ENCODE measurements around the gene PLXDC2. TPM values are rescaled to one million over a fixed set of nuclear protein-coding genes. Genes with fewer than 3 reads are reported as not detected.

Gene PLXDC2
- polyA plus RNA-seq, 2 of the 4 experiments (the other 2 are of a cell fraction) = 0.08 to 0.09 TPM

GRCh38 chr10:20020677-20021076, 204.4 kb downstream of the PLXDC2 start:
- Histone ChIP-seq H3K4me1 (no peaks in the 10 kb centered on the region), H3K4me3 (no peak overlapping the region), H3K9me3 (no peaks in the 10 kb centered on the region), H3K4me2 (no peak overlapping the region), H3K27ac (no peak overlapping the region)
- WGBS (ENCODE audit: missing lambda C conversion rate) = 0% methylated on average over 1 of the region's 1 CpG
- no peak for DNase-seq (ENCODE audit: low read depth in 1 of 2, low spot score in 1 of 2)
- POLR2A ChIA-PET = no interaction called here
- no peak for TF ChIP-seq CHD2 (IDR thresholded peaks at IDR 0.05; ENCODE audit: low read length, partially characterized antibody)
- no peak for TF ChIP-seq FOSB (CRISPR knock-in tag; IDR thresholded peaks at IDR 0.05)
- TF ChIP-seq NFE2L2 (conservative IDR thresholded peaks at IDR 0.05; ENCODE audit: low read length) = no peak
- TF ChIP-seq, protein P1, sequence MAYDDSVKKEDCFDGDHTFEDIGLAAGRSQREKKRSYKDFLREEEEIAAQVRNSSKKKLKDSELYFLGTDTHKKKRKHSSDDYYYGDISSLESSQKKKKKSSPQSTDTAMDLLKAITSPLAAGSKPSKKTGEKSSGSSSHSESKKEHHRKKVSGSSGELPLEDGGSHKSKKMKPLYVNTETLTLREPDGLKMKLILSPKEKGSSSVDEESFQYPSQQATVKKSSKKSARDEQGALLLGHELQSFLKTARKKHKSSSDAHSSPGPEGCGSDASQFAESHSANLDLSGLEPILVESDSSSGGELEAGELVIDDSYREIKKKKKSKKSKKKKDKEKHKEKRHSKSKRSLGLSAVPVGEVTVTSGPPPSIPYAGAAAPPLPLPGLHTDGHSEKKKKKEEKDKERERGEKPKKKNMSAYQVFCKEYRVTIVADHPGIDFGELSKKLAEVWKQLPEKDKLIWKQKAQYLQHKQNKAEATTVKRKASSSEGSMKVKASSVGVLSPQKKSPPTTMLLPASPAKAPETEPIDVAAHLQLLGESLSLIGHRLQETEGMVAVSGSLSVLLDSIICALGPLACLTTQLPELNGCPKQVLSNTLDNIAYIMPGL (CRISPR knock-in tag; IDR thresholded peaks at IDR 0.05; ENCODE audit: borderline replicate concordance) = no peak
- no peak for TF ChIP-seq HOXA7 (CRISPR knock-in tag; IDR thresholded peaks at IDR 0.05)
- TF ChIP-seq, protein P2, sequence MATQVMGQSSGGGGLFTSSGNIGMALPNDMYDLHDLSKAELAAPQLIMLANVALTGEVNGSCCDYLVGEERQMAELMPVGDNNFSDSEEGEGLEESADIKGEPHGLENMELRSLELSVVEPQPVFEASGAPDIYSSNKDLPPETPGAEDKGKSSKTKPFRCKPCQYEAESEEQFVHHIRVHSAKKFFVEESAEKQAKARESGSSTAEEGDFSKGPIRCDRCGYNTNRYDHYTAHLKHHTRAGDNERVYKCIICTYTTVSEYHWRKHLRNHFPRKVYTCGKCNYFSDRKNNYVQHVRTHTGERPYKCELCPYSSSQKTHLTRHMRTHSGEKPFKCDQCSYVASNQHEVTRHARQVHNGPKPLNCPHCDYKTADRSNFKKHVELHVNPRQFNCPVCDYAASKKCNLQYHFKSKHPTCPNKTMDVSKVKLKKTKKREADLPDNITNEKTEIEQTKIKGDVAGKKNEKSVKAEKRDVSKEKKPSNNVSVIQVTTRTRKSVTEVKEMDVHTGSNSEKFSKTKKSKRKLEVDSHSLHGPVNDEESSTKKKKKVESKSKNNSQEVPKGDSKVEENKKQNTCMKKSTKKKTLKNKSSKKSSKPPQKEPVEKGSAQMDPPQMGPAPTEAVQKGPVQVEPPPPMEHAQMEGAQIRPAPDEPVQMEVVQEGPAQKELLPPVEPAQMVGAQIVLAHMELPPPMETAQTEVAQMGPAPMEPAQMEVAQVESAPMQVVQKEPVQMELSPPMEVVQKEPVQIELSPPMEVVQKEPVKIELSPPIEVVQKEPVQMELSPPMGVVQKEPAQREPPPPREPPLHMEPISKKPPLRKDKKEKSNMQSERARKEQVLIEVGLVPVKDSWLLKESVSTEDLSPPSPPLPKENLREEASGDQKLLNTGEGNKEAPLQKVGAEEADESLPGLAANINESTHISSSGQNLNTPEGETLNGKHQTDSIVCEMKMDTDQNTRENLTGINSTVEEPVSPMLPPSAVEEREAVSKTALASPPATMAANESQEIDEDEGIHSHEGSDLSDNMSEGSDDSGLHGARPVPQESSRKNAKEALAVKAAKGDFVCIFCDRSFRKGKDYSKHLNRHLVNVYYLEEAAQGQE (IDR thresholded peaks at IDR 0.05) = no peak
- no peak for TF ChIP-seq NR3C1 (IDR thresholded peaks at IDR 0.05)
- CTCF ChIA-PET = no interaction called here
- FAIRE-seq = no peak
- ATAC-seq = no peak

- WGBS (ENCODE audit: missing lambda C conversion rate) = 19% methylated on average over 3 of the region's 3 CpGs
- ChIA-PET POLR2A (no interaction called here), CTCF (no interaction called here)
- no peaks in the 10 kb centered on the region for H3K9me3 ChIP-seq
- no peak overlapping the region for H3K4me3 ChIP-seq
- no peaks in the 10 kb centered on the region for H3K4me1 ChIP-seq
- TF ChIP-seq PHF8 (IDR thresholded peaks at IDR 0.05; ENCODE audit: borderline replicate concordance, low read depth) (no peak), HOXB5 (CRISPR knock-in tag; IDR thresholded peaks at IDR 0.05) (no peak), MAFK (IDR thresholded peaks at IDR 0.05; ENCODE audit: partially characterized antibody) (peak; percentile 65)
- TF ChIP-seq, protein P3, sequence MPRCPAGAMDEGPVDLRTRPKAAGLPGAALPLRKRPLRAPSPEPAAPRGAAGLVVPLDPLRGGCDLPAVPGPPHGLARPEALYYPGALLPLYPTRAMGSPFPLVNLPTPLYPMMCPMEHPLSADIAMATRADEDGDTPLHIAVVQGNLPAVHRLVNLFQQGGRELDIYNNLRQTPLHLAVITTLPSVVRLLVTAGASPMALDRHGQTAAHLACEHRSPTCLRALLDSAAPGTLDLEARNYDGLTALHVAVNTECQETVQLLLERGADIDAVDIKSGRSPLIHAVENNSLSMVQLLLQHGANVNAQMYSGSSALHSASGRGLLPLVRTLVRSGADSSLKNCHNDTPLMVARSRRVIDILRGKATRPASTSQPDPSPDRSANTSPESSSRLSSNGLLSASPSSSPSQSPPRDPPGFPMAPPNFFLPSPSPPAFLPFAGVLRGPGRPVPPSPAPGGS (IDR thresholded peaks at IDR 0.05) = no peak
- H3K27ac ChIP-seq = no peak overlapping the region
- ATAC-seq (no peak), FAIRE-seq (no peak), DNase-seq (ENCODE audit: low read depth in 1 of 2, low spot score in 1 of 2) (no peak)
- H3K4me2 ChIP-seq = no peak overlapping the region
Measured at GRCh38 chr10:20029523-20029922, 213.3 kb downstream of the PLXDC2 start.

- no peak for FAIRE-seq
- TF ChIP-seq CHD2 (IDR thresholded peaks at IDR 0.05; ENCODE audit: low read length, partially characterized antibody) (no peak), ESRRA (IDR thresholded peaks at IDR 0.05; ENCODE audit: borderline replicate concordance, low read length) (no peak), JUNB (IDR thresholded peaks at IDR 0.05) (no peak), PHF8 (IDR thresholded peaks at IDR 0.05; ENCODE audit: borderline replicate concordance, low read depth) (no peak), HEYL (CRISPR knock-in tag; IDR thresholded peaks at IDR 0.05) (no peak), RFX5 (IDR thresholded peaks at IDR 0.05) (no peak), RAD21 (conservative IDR thresholded peaks at IDR 0.05 in 1 of 2, IDR thresholded peaks at IDR 0.05 in 1 of 2) (no peak)
- TF ChIP-seq, protein P1 (CRISPR knock-in tag; IDR thresholded peaks at IDR 0.05; ENCODE audit: borderline replicate concordance) = no peak
- TF ChIP-seq, protein P4, sequence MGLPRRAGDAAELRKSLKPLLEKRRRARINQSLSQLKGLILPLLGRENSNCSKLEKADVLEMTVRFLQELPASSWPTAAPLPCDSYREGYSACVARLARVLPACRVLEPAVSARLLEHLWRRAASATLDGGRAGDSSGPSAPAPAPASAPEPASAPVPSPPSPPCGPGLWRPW (IDR thresholded peaks at IDR 0.05) = no peak
- TF ChIP-seq, protein P2 (IDR thresholded peaks at IDR 0.05) = no peak
- ChIA-PET CTCF (no interaction called here), POLR2A (no interaction called here)
- Histone ChIP-seq H3K4me1 (no peaks in the 10 kb centered on the region), H3K27ac (no peak overlapping the region), H3K9me3 (no peaks in the 10 kb centered on the region), H3K4me3 (no peak overlapping the region), H3K4me2 (no peak overlapping the region)
- no peak for DNase-seq (ENCODE audit: low read depth in 1 of 2, low spot score in 1 of 2)
- no peak for ATAC-seq
- 18% methylated on average over 4 of the region's 4 CpGs for WGBS (ENCODE audit: missing lambda C conversion rate)
Measured at GRCh38 chr10:20033476-20033875, 217.2 kb downstream of the PLXDC2 start.

All from A549 (cell line).